NCI-H2107 treated with DMSO at 0.1 percent for 48 hours (cell line): Measurements from ENCODE around the gene LRRC34.

Source experiments
- DNase-seq: peaks from one replicate; lab custom pipeline; 2025; ENCODE audit not compliant: unreplicated experiment; lab: John Stamatoyannopoulos, UW

Gene LRRC34

GRCh38 chr3:169769287-169770181, 43.2 kb downstream of the LRRC34 start, which contains the start of gene ACTRT3:
TSS of gene ACTRT3 (minus strand) at chr3:169769561. CDS start at chr3:169769520, 41 bp downstream.
- DNase-seq, result peak; percentile 64

DNA sequence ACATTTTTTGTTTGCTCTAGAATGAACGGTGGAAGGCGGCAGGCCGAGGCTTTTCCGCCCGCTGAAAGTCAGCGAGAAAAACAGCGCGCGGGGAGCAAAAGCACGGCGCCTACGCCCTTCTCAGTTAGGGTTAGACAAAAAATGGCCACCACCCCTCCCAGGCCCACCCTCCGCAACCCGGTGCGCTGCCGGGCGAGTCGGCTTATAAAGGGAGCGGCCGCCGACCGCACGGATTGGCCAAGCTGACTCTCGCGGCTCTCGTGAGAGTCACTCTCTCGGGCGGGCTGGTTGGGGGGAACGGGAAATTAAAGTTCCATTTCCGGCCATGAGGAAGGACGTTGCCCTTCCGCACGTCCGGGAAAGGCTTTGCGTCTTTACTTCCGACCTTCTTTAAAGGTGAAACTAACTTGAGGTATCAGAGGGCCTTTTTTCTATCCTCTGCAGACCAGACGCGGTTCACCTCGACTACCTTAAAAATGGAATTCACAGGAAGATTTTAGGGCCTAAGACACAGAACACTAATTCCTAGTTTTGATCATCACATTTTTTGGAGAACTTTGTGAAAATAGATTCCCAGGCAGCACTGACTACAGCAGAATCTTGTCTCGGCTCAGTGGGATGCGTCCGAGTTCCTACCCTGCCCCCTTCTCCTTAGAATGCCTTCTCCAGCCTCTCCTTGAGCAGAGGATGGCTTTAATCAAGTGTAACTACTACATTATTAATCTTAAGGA, 47.7 kb downstream of the LRRC34 start, which contains the start of gene TERC:
TSS of gene TERC (minus strand) at position 179 of the 731 bp plus-strand sequence.
- DNase-seq, result peak; percentile 92

GRCh38 chr3:169764312-169764881, 48.3 kb downstream of the LRRC34 start:
- peak; percentile 26 for DNase-seq

GRCh38 chr3:169760479-169760878, 52.2 kb downstream of the LRRC34 start:
- DNase-seq, result no peak

DNA sequence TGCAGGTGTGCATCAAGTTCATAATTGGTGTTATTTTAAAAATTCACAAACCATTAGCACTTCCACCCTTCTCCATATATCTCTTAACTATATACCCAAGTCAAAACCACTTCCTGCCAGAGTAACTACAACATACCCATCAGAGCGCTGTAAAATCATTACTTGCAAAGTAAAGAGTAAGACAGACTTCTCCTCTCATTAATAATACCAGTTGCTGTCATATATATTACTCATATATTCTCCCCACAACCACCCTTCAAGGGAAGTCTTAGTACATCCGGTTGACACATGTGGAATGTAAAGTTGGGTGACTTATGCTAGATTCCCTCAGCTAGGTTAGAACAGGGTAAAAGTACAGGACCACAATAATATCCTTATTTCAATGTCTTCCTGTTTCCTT, 53.4 kb downstream of the LRRC34 start:
- DNase-seq, result no peak

DNA sequence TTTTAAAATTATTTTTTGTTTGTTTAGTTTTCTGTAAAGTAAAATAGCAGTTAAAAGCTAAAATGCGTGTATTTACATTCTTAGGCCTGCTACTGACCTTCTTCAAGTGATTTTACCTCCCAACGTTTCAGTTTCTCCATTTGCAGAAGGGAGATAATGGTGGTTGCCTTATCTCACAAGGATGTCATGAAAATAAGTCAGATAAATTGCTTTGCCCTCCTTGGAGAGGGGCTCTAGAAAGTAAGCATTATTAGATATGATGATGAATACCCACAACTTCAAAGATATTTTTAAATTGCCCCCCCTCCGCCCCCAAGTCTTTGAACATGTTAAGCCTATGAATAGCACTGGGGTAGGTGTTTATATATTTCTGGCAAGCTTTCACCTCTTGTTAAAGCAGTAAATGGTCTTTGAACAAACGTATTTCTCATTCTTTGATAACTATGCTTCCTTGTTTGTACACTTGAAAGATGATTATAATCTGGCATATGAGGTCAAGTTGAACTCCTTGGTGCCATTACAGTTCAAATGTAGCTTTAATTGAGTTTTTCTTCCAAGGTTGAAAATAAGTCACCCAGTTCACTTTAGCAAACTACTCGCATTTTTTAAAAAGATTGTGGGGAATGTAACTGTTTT, 54.2 kb downstream of the LRRC34 start:
- DNase-seq, result no peak

DNA sequence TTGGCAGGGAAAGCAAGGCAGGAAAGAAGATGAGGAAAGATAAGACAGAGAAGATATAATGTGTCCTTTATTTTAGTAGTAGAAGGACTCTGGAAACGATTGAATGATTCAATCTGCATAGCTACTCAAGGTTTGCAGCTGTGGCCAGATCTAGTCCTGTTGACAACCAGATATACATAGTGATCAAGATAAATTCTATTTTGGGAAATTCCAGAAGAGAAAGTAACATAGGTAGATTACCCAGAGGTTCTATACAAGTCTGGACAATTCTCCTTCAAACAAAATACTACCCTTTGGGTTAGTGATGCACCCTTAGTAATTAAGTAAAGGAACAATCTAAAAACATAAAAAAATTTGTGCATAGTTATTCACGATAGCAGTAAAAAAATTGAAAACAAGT, 57.2 kb downstream of the LRRC34 start:
- no peak for DNase-seq

GRCh38 chr3:169754711-169755110, 58.0 kb downstream of the LRRC34 start:
- no peak for DNase-seq

- no peak for DNase-seq
Measured at GRCh38 chr3:169751875-169752274, 60.8 kb downstream of the LRRC34 start.

- DNase-seq, result no peak
Measured at GRCh38 chr3:169750665-169751064, 62.0 kb downstream of the LRRC34 start.

- DNase-seq, result no peak
Measured at GRCh38 chr3:169748670-169749069, 64.0 kb downstream of the LRRC34 start.

GRCh38 chr3:169746924-169747323, 65.8 kb downstream of the LRRC34 start:
- DNase-seq, result no peak

GRCh38 chr3:169744366-169745054, 68.2 kb downstream of the LRRC34 start:
- DNase-seq, result peak; percentile 80
